NCI-H2171 treated with DMSO at 0.1 percent for 48 hours (cell line): ENCODE data around the gene PEAK1.

Source experiments
- DNase-seq: peaks from one replicate; lab custom pipeline; 2025; lab: John Stamatoyannopoulos, UW

The PEAK1 gene

GRCh38 chr15:77060546-77060945, 359.4 kb downstream of the PEAK1 start:
- peak; percentile 5 for DNase-seq

- DNase-seq = peak; percentile 38
Measured at GRCh38 chr15:77059786-77060361, 360.0 kb downstream of the PEAK1 start.

- no peak for DNase-seq
Measured at GRCh38 chr15:77058468-77058867, 361.4 kb downstream of the PEAK1 start.

- DNase-seq = no peak
Measured at GRCh38 chr15:77057685-77058084, 362.2 kb downstream of the PEAK1 start.

GRCh38 chr15:77057072-77057471, 362.8 kb downstream of the PEAK1 start:
- no peak for DNase-seq

- DNase-seq = no peak
Measured at GRCh38 chr15:77053709-77054108, 366.2 kb downstream of the PEAK1 start.

GRCh38 chr15:77052556-77052955, 367.3 kb downstream of the PEAK1 start:
- no peak for DNase-seq
